MM.1S (cell line): ENCODE data around the gene RNU1-4.
"Not testable (repeated sequence)": the region's sequence is repeated elsewhere in the genome, so short reads cannot be mapped to it uniquely, and the experiment has no call there.

ENCODE experiments used
- DNase-seq: peaks from one replicate; pipeline ENCODE4 v3.0.0-alpha.2; 2015
- H2AFZ ChIP-seq: fragments of 300-600 bp; sonication (generic); 2 replicates; pipeline ENCODE4 v1.6.0; 2016; ENCODE audit warnings: antibody characterized with exemption, low read length
- H3F3A ChIP-seq: fragments of 300-600 bp; sonication (generic); 2 replicates; pipeline ENCODE4 v1.6.1; 2016; ENCODE audit warnings: mild to moderate bottlenecking, antibody characterized with exemption, low read length, moderate library complexity, mixed read lengths; ENCODE audit not compliant: insufficient read depth
- H3K27ac ChIP-seq: fragments of 300-600 bp; sonication (generic); 2 replicates; pipeline ENCODE4 v1.5.1; 2016; ENCODE audit warnings: mild to moderate bottlenecking, low read length
- H3K27me3 ChIP-seq: fragments of 300-600 bp; sonication (generic); replicated peaks from 2 replicates; pipeline ENCODE4 v1.6.0; 2016; ENCODE audit warnings: low read length; ENCODE audit not compliant: insufficient read depth
- H3K36me3 ChIP-seq: fragments of 300-600 bp; sonication (generic); replicated peaks from 2 replicates; pipeline ENCODE4 v1.6.1; 2016; ENCODE audit warnings: mild to moderate bottlenecking, low read length, mixed read lengths; ENCODE audit not compliant: insufficient read depth
- H3K4me1 ChIP-seq: fragments of 300-600 bp; sonication (generic); 2 replicates; pipeline ENCODE4 v1.6.1; 2016; ENCODE audit warnings: low read length, mixed read lengths
- H3K4me2 ChIP-seq: fragments of 300-600 bp; sonication (generic); 2 replicates; pipeline ENCODE4 v1.6.0; 2016; ENCODE audit warnings: low read depth, low read length
- H3K4me3 ChIP-seq: fragments of 300-600 bp; sonication (generic); 2 replicates; pipeline ENCODE4 v1.5.1; 2016; ENCODE audit warnings: low read length, mixed read lengths
- H3K79me2 ChIP-seq: fragments of 300-600 bp; sonication (generic); 2 replicates; pipeline ENCODE4 v1.6.1; 2016; ENCODE audit warnings: mixed run types, low read length, mixed read lengths
- H3K9ac ChIP-seq: fragments of 300-600 bp; sonication (generic); 2 replicates; pipeline ENCODE4 v1.6.1; 2016; ENCODE audit warnings: low read length, mixed read lengths
- H3K9me2 ChIP-seq: fragments of 300-600 bp; sonication (generic); replicated peaks from 2 replicates; pipeline ENCODE4 v1.6.1; 2016; ENCODE audit warnings: mild to moderate bottlenecking, low read length, mixed read lengths; ENCODE audit not compliant: insufficient read depth
- H3K9me3 ChIP-seq: fragments of 300-600 bp; sonication (generic); replicated peaks from 2 replicates; pipeline ENCODE4 v1.6.1; 2016; ENCODE audit warnings: mild to moderate bottlenecking, low read length, mixed read lengths; ENCODE audit not compliant: insufficient read depth
- H4K20me1 ChIP-seq: fragments of 300-600 bp; sonication (generic); 2 replicates; pipeline ENCODE4 v1.6.1; 2016; ENCODE audit warnings: mild to moderate bottlenecking, low read length, moderate library complexity, mixed read lengths; ENCODE audit not compliant: insufficient read depth

Gene RNU1-4

GRCh38 chr1:16787711-16788110 is 47.4 kb downstream of the RNU1-4 start:
- not testable (repeated sequence) for H3K9me3 ChIP-seq, H3K9ac ChIP-seq, H3F3A ChIP-seq, H3K27me3 ChIP-seq, H3K36me3 ChIP-seq, H3K4me1 ChIP-seq, H2AFZ ChIP-seq, DNase-seq, H3K4me2 ChIP-seq, H3K27ac ChIP-seq, H4K20me1 ChIP-seq, H3K4me3 ChIP-seq, H3K9me2 ChIP-seq, H3K79me2 ChIP-seq
